GM19043 (cell line): ENCODE measurements around the gene MLST8.
"Not testable (repeated sequence)": the region's sequence is repeated elsewhere in the genome, so short reads cannot be mapped to it uniquely, and the experiment has no call there.

ENCODE experiments used
- ATAC-seq: cut with Tn5 transposase; IDR thresholded peaks from one replicate; pipeline ENCODE4 v1.9.1; 2021; ENCODE audit warnings: low read depth; ENCODE audit not compliant: unreplicated experiment

Gene MLST8

DNA sequence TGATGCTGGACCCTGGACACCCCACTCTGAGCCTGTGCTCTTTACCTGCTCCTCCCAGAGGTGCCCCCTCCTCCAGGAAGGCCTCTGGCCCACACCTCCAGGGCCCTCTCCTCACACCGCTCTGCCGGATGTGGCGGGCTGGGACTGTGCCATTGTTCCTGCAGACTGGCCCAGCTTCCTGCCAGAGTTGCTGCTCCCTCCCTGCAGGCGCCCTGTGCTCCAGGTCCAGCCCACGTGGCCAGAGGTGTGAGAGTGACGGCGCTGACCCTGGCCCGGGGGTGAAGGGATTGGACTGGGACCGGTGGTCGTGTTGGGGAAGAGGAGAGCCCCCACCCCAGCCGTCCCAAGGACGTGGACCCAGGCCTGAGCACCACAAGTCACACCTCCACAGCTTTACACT, 23.8 kb downstream of the MLST8 start:
- ATAC-seq = no peak

DNA sequence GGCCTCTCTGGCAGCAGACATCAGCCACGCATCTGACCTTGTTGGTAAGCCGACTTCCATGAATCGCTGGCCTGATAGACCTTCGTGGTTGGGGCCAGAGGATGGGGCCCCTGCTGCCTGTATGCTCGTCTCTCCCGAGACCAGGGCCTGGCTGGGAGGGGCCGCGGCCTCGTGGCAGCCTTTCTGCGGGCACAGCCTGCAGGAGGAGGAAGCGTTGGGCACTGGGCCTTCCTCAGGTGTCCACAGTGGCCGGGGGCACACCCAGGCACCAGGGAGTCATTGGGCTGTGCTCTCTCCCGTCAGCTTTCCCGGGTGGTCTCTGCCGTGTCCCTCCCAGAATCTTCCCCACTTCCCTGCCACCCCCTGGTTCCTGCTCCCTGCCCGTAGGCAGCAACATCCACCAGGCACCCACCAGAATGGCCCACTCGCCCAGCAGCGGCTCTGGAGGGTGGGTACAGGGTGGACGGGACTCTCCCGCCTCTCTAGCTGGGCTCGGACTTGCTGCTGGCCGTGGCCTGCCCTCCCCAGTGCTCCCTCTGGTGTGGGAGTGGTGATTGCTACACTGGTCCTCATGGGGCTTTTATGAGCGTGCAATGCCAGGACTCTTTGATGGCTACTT, 24.5 kb downstream of the MLST8 start:
- ATAC-seq = no peak

DNA sequence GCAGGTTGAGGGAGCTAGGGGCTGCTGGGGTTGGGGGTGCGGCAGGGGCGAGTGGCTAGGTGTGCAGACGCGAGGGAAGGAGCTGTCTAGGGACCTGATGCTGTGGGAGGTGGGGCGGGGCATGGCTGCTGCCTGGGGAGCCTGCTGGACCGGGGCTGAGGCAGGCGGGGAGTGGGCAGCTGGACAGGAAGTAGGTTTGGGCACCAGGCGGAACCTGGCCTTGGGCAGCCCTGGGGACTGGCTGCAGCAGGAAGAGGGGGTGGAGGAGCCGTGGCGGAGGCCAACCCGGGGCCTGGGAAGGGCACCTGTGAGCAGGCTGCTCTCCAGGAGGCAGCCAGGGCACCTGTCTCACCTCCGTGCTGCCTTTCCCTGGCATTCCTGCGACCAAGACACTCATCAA, 25.1 kb downstream of the MLST8 start:
- no peak for ATAC-seq

DNA sequence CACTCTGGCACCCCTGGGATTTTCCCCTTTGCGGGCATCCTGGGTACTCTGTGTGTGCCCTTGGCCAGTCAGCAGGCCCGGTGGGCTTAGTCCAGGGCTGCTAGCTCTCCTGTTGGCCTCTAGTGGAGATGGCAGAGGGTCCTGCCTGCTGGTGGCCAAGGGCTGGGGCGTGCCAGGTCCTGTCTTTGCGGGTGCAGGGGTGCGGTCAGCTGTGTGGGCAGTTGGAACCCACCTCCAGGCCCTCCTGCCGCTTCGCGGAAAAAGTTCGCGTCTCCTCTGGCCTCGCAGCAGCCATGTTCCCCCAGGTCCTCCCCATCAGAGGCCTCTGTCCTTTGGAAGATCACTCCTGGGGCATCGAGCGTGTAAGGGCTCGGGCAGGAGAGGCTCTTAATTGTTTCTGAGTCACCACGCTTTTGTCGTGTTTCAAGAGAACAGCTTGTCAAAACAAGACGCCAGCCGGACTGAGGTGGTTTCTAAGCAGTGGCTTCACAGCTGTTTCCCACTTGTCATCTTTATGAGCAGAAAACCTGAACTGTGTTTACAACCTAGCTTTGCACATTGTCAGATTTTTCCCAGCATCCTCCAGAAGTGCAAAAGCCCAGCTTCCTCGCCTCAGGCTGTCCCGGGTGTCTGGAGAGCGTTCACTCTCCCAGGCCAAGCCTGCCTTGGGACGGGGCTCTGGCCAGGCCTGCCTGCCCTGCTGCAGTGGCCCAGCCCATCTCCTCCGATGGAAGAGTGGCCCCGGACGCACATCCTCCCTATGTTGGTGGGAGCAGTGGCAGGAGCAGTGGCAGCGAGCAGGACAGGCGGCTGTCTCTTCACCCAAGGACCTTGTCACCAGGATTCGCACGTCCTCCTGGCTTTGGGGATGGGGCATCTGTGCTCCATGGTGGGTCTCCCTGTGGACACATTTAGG, 26.0 kb downstream of the MLST8 start:
- ATAC-seq = no peak

DNA sequence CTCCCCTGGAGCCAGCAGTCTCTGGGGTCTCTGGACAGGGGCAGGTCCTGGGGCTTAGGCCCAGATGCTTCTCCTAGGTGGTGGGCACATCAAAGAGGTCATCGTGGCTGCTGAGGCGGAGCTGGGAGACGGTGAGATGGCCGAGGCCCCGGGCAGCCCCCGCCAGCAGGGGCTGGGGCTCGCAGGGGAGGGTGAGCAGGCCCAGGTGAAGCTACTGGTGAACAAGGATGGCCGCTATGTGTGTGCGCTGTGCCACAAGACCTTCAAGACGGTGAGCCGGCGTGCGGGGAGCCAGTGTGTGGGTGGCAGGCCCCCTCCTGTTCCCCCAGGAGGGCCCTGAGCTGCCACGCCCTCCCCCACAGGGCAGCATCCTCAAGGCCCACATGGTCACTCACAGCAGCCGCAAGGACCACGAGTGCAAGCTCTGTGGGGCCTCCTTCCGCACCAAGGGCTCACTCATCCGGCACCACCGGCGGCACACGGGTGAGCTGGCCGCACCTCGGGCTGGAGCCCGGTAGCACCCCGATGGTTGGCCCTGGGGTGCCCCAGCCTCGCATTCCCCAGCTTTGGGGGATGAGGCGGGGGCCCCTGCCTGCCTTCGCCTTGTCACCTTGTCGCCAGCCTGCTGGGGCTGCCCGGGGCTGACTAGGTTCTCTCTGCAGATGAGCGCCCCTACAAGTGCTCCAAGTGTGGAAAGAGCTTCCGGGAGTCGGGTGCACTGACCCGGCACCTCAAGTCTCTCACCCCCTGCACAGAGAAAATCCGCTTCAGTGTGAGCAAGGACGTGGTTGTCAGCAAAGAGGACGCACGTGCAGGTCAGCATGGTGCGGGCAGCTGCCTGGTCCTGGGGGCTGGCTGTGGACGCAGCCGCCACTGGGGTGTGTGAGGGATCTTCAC, 27.1 kb downstream of the MLST8 start:
- no peak for ATAC-seq

DNA sequence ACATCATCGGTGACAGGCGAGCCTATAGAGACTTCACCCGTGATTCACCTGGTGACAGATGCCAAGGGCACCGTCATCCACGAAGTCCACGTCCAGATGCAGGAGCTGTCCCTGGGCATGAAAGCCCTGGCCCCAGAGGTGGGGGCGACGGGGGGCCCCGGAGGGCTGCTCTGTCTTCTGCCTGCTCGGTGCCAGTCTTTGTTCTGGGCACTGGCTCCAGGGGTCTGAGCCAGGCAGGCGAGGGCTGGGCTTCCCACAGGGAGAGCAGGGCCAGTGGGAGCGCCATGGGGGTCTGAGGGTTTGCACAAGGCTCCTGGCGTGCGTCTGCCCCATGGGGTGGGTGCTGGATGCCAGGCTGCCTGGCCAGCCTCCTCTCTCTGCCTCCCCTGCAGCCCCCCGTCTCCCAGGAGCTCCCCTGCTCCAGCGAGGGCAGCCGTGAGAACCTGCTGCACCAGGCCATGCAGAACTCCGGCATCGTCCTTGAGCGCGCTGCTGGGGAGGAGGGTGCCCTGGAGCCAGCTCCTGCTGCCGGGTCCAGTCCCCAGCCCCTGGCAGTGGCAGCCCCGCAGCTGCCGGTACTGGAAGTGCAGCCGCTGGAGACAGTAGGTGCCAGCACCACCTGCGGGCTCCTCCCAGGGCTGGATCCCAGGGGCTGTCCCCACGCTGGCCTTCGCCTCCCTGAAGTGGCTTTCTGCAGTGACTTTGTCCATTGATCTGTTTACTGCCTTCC, 28.0 kb downstream of the MLST8 start:
- ATAC-seq = no peak

DNA sequence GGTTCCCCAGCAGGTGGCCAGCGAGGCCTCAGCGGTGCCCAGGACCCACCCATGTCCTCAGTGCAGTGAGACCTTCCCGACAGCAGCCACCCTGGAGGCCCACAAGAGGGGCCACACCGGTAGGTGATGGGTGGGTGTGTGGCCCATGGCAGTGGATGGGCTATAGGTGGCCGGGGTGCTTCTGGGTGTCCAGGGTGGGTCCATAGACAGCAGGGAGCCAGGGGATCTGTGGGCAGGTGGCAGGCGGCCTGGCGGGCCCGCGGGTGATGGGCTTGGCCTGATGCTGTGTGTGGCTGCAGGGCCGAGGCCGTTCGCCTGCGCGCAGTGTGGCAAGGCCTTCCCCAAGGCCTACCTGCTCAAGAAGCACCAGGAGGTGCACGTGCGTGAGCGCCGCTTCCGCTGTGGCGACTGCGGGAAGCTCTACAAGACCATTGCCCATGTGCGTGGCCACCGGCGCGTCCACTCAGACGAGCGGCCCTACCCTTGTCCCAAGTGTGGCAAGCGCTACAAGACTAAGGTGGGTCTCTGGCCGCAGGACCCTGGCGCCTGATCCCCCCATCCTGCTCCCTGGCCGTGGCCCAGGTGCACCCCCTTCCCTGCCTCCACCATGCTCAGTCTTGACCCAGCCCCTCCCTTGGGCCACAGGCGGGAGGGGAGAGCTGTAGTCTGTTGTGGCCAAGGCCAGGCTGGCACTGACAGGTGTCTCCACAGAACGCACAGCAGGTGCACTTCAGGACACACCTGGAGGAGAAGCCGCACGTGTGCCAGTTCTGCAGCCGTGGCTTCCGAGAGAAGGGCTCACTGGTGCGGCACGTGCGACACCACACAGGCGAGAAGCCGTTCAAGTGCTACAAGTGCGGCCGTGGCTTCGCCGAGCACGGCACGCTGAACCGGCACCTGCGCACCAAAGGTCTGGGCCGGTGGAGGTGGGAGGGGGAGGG, 28.9 kb downstream of the MLST8 start:
- ATAC-seq = no peak

DNA sequence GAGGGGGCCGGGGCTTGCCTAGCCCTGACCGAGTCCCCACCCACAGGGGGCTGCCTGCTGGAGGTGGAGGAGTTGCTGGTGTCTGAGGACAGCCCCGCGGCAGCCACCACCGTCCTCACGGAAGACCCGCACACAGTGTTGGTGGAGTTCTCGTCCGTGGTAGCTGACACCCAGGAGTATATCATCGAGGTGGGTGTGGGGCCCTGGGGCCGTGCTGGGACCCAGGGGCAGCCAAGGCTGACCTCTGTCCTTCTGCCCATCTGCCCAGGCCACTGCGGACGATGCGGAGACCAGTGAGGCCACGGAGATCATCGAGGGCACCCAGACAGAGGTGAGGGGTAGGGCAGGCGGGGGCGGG, 29.5 kb downstream of the MLST8 start:
- no peak for ATAC-seq

DNA sequence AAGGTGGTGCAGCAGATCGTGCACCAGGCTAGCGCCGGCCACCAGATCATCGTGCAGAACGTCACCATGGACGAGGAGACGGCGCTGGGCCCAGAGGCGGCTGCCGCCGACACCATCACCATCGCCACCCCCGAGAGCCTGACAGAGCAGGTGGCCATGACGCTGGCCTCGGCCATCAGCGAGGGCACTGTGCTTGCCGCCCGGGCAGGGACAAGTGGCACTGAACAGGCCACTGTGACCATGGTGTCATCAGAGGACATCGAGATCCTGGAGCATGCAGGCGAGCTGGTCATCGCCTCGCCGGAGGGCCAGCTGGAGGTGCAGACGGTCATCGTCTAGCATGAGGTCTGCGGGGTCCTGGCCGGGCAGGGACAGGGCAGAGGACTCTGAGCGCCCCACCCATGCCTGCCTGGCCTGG, 30.0 kb downstream of the MLST8 start:
- no peak for ATAC-seq

DNA sequence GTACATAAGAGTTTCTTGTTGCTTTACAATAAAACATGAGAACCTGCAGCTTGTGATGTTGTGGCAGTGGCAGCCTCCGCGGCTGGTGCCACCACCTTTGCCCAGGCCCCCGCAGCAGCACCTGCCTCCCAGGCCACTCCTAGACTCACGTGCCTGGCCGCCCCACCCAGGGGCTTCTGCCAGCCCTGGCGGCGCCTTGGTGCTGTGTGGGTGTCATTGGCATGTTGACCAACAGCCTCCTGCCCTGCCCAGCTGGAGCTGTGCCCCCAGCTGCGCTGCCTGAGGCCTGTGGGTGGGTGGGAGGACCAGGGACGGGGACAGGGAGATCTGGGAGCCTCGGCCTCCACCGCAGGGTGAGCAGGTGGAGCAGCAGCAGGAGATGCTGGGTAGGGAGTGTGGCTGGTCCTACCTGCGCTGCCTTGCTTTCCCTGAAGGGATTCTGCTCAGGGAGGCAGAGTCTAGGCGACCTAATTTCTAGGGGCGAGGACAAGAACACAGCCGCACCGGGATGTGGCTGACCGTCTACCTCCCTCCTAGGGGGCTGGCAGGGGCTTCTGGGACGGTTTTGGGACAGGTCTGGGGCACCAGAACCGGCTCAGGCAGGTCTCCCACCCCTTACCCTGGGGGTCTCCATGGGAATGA, 30.6 kb downstream of the MLST8 start:
- no peak for ATAC-seq

DNA sequence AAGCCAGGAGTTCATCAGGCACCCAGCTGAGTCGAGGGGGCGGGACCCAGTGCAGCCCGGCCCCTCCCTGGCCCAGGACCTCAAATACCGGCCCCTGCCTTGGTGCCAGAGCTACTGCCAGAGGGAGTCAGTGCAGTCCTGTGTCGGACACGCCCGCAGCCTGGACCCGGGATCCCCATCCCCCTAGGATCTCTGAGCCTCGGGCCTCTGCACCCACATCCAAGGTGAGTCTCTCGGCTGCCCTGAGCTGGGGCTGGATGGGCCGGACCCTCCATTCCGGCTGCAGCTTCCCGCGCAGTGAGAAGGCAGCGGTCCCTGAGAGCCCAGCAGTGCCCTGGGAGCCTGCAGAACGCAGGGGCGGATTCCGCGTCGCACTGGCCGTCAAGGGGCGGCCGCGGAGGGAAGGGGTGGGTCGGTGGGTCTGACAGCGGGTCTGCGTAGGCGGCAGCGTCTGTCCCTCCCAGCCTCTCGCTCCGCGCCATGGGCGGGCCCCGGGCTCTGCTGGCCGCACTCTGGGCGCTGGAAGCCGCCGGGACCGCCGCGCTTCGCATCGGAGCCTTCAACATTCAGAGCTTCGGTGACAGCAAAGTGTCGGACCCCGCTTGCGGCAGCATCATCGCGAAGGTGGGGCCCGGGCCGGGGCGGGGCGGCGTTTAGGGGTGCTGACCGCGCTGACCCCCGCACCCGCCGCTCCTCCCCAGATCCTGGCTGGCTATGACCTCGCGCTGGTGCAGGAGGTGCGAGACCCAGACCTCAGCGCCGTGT, 31.3 kb downstream of the MLST8 start, which contains the start of gene DNASE1L2:
DNASE1L2 (plus strand) TSS at position 108 of the 765 bp plus-strand sequence; CDS start at position 481, 373 bp downstream.
- no peak for ATAC-seq

DNA sequence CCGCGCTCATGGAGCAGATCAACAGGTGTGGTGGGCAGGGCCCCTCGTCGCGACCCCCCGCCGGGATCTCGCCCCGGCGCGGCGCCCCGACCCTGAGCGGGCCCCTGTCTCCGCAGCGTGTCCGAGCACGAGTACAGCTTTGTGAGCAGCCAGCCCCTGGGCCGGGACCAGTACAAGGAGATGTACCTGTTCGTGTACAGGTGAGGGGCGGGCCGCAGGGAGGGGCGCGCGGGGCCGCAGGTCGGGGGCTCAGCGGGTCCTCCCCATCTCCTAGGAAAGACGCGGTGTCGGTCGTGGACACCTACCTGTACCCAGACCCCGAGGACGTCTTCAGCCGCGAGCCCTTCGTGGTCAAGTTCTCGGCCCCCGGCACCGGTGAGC, 31.8 kb downstream of the MLST8 start:
- ATAC-seq = no peak

DNA sequence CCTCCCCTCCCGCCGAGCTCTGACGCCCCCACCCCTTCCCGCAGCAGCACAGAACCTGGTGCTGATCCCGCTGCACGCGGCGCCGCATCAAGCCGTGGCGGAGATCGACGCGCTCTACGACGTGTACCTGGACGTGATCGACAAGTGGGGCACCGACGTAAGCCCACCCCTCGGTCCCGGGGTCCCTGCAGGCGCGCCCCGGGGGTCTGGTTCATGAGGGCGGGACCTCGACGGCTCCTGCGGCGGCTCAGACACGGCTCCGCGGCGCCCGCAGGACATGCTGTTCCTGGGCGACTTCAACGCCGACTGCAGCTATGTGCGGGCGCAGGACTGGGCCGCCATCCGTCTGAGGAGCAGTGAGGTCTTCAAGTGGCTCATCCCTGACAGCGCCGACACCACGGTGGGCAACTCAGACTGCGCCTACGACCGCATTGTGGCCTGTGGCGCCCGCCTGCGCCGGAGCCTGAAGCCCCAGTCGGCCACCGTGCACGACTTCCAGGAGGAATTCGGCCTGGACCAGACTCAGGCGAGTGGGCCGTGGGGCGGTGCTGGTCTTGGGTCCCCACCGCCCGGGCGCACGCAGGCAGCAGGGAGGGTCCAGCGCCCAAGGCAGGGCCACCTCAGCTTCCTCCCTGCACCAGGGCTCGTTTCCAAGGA, 32.4 kb downstream of the MLST8 start:
- no peak for ATAC-seq

DNA sequence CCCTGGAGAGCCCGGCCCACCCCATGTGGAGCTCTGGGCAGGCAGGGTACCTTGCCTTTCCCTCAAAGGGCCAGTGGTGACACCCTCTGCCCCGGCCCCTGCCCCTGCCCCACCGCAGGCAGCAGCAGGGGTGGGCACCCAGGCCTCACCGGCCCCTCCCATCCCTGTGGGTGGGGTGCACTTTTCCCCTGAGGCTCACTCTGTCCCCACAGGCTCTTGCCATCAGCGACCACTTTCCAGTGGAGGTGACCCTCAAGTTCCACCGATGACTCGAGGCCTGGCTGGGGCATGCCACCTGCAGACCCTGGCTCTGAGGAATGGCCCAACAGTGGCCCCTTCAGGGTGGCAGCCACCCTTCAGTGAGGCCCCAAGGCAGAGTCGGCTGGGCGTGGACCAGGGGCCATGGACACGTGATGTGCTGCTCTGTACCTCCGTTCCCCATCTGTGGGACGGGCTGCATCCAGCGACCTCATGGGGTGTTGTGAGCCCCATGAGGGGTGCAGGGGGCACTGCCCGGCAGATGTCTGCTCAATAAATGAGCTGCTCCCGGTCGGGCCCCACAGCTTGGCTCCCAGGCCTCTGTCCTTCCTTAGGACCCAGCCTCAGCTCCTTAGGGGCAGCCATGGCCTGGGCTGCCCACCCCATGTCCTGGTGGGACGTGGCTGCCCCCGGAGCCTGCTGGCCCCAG, 33.0 kb downstream of the MLST8 start:
- ATAC-seq = no peak

DNA sequence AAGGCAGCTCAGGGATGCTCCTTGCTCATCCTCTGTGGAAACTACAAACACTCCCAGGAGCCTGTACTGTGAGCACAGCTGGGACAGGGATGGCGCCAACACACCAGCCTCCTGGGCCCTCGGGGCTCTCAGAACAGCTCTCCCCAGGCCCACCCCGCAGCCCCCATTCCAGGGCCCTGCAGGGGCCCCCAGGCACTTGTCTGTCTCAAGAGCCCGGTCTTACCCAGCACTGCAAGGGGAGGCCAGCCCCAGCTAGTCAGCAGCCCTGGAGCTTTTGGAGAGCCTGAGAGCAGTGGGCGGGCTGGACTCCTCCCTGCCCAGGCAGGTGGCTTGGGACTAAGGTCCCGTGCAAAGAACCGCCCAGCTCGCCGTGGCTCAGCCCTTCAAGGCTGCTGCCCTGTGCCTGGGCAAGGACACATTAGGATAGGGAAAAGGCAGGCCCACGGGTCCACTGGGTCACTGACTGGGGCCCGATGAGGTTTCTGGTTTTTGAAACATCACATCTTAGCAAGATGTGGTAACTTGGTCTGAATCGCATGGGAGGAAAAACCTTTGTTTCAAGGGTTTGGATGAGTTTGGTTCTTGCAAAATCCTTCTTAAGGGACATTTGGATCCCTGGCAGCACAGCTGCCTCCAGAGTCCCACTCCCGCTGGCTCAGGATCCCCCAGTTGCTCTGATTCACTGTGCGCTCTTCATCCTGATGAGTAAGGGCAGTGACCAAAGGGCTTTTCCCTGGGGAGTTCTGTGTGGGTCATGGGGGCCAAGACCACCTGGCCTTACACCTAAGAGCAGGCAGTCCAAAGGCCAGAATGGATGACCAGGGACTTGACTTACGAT, 33.8 kb downstream of the MLST8 start:
- ATAC-seq = no peak

DNA sequence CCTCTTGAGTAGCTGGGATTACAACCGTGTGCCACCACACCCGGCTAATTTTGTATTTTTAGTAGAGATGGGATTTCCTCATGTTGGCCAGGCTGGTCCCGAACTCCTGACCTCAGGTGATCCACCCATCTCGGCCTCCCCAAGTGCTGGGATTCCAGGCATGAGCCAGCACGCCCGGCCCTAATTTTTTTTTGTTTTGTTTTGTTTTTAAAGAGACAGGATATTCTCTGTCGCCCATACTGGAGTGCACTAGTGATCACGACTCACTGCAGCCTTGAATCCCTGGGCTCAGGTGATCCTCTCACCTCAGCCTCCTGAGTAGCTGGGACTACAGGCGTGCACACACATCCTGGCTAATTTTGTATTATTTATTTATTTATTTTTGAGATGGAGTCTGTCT, 35.1 kb downstream of the MLST8 start:
- ATAC-seq = not testable (repeated sequence)
